GM12801 (cell line): ENCODE results near the gene MIDN.

Experiments used
- CTCF ChIP-seq: IDR thresholded peaks from one replicate; pipeline ENCODE4 v1.5.1; 2011; ENCODE audit warnings: control low read depth; ENCODE audit not compliant: insufficient read length; ENCODE audit errors: extremely low read depth

The MIDN gene

GRCh38 chr19:1218751-1219567, 29.4 kb upstream of the MIDN start:
- TF ChIP-seq CTCF: no peak

- TF ChIP-seq CTCF: no peak
Observed at GRCh38 chr19:1219786-1220476, 28.5 kb upstream of the MIDN start.

GRCh38 chr19:1220477-1220930, 27.9 kb upstream of the MIDN start:
- TF ChIP-seq CTCF: no peak

- no peak for TF ChIP-seq CTCF
Observed at GRCh38 chr19:1220976-1221903, 27.1 kb upstream of the MIDN start.

GRCh38 chr19:1221904-1222255, 26.5 kb upstream of the MIDN start:
- no peak for TF ChIP-seq CTCF

GRCh38 chr19:1222394-1222793, 26.0 kb upstream of the MIDN start:
- no peak for TF ChIP-seq CTCF

- TF ChIP-seq CTCF: no peak
Observed at GRCh38 chr19:1223018-1223855, 25.1 kb upstream of the MIDN start.
